CD4-positive, alpha-beta T cell (primary cell): ENCODE measurements around the gene ARHGEF17. TPM values are rescaled to one million over a fixed set of nuclear protein-coding genes. Genes with fewer than 3 reads are reported as not detected.

Experiments used
- ATAC-seq: fragments of 200-7000 bp; cut with Tn5 transposase; one replicate; pipeline ENCODE4 v1.10.0; 2022; ENCODE audit warnings: mild to moderate bottlenecking; ENCODE audit not compliant: poor library complexity
- CTCF ChIA-PET: fragments of 350-600 bp; sonication (Branson Sonifier 250); formaldehyde crosslinking; loops from one replicate; lab custom pipeline; 2021; ENCODE audit warnings: antibody characterized with exemption, inconsistent platforms; lab: Charles Lee
- POLR2A ChIA-PET: fragments of 350-600 bp; sonication (Branson Sonifier 250); formaldehyde crosslinking; loops from one replicate; lab custom pipeline; 2021; ENCODE audit warnings: antibody characterized with exemption, inconsistent platforms; lab: Charles Lee
- DNase-seq, 14 experiments: peaks; one replicate each; pipeline ENCODE4 v3.0.0-alpha.2; 2013 to 2020; ENCODE audit warnings: mixed read lengths in 2 of 14
- H3K27ac ChIP-seq, 2 donors: one replicate each; pipeline versions ENCODE4 v1.5.1 to v1.7.0; 2013; ENCODE audit warnings: low read length in 2 of 2, low read depth in 1 of 2, mild to moderate bottlenecking in 1 of 2
- H3K27me3 ChIP-seq, 2 experiments: 1 replicate in 1 of 2; 2 replicates in 1 of 2; pipeline versions ENCODE4 v1.6.1 to v1.7.0; 2013; ENCODE audit warnings: low read length in 2 of 2, control low read depth in 1 of 2, mild to moderate bottlenecking in 1 of 2, moderate library complexity in 1 of 2; ENCODE audit not compliant: insufficient read depth in 2 of 2, control insufficient read depth in 1 of 2
- H3K36me3 ChIP-seq: one replicate; pipeline ENCODE4 v1.6.1; 2013; ENCODE audit warnings: low read length, control low read depth; ENCODE audit not compliant: insufficient read depth
- H3K4me1 ChIP-seq: one replicate; pipeline ENCODE4 v1.6.1; 2013; ENCODE audit warnings: low read length, control low read depth; ENCODE audit not compliant: insufficient read depth
- H3K4me3 ChIP-seq: one replicate; pipeline ENCODE4 v1.5.1; 2013; ENCODE audit warnings: mild to moderate bottlenecking, low read length, moderate library complexity
- H3K9me3 ChIP-seq, 2 experiments: 1 replicate in 1 of 2; 2 replicates in 1 of 2; pipeline versions ENCODE4 v1.6.1 to v1.7.0; 2013; ENCODE audit warnings: low read length in 2 of 2, mild to moderate bottlenecking in 2 of 2, control low read depth in 1 of 2, moderate library complexity in 1 of 2; ENCODE audit not compliant: control insufficient read depth in 1 of 2, insufficient read depth in 1 of 2
- H3K27ac Mint-ChIP-seq: one replicate; pipeline ENCODE4 v1.8.0; 2020; ENCODE audit warnings: mixed read lengths
- H3K27me3 Mint-ChIP-seq: one replicate; pipeline ENCODE4 v1.8.0; 2021; ENCODE audit warnings: mixed read lengths
- H3K36me3 Mint-ChIP-seq: one replicate; pipeline ENCODE4 v1.8.0; 2021; ENCODE audit warnings: low read depth, mixed read lengths
- H3K4me1 Mint-ChIP-seq: one replicate; pipeline ENCODE4 v1.8.0; 2021; ENCODE audit warnings: low read depth, mixed read lengths
- H3K4me3 Mint-ChIP-seq: one replicate; pipeline ENCODE4 v1.8.0; 2020; ENCODE audit warnings: mild to moderate bottlenecking, mixed read lengths
- H3K9me3 Mint-ChIP-seq: one replicate; pipeline ENCODE4 v1.8.0; 2020; ENCODE audit warnings: mixed read lengths
- CTCF ChIP-seq: fragments of 200-600 bp; IDR thresholded peaks from one replicate; pipeline ENCODE4 v1.8.0; 2022; ENCODE audit warnings: antibody characterized with exemption, mild to moderate bottlenecking
- intact Hi-C, 2 experiments: fragments of 100-400 bp; cut with DNase I in 1 of 2; cut with micrococcal nuclease in 1 of 2; formaldehyde crosslinking; loops; one replicate each; pipeline versions ENCODE4 v1.15.1 to v1.9.0; 2023 to 2025; cut with DNase I, micrococcal nuclease
- total RNA-seq, 174 experiments: library from RNA in 2 of 174; stranded (reverse) in 2 of 174; gene quantifications; one replicate each; pipeline ENCODE4 v1.2.3 and lab custom pipeline; 2021 to 2026

The ARHGEF17 gene
- total RNA-seq, 2 experiments from 2014 or later: not detected

GRCh38 chr11:73294604-73295003 is 13.5 kb upstream of the ARHGEF17 start:
- no peak overlapping the region for H3K4me3 Mint-ChIP-seq
- H3K27me3 Mint-ChIP-seq: peaks cover 7% of the 10 kb centered on the region
- no peaks in the 10 kb centered on the region for H3K4me1 Mint-ChIP-seq
- no peaks in the 10 kb centered on the region for H3K36me3 ChIP-seq
- intact Hi-C loops: loop anchor here (2.0 to 5.0 kb wide), 2 partner anchors 40 to 43 kb away; no protein-coding TSS in a partner anchor
- H3K9me3 ChIP-seq: no peaks in the 10 kb centered on the region
- peaks cover 4% of the 10 kb centered on the region for H3K4me1 ChIP-seq
- ATAC-seq (no peak), DNase-seq (no peak)
- TF ChIP-seq CTCF: no peak
- ChIA-PET POLR2A (no interaction called here), CTCF (interaction anchor here (1.5 kb wide), 1 partner anchor 41 kb away, joined by 6 read pairs; no protein-coding TSS in a partner anchor)
- no peak overlapping the region for H3K27ac Mint-ChIP-seq
- no peak overlapping the region for H3K27ac ChIP-seq
- H3K27me3 ChIP-seq: no peaks in the 10 kb centered on the region
- H3K36me3 Mint-ChIP-seq: no peaks in the 10 kb centered on the region
- H3K9me3 Mint-ChIP-seq: no peaks in the 10 kb centered on the region
- H3K4me3 ChIP-seq: no peak overlapping the region

- H3K4me1 Mint-ChIP-seq: no peaks in the 10 kb centered on the region
- peaks cover 7% of the 10 kb centered on the region for H3K27me3 Mint-ChIP-seq
- peaks cover 3% of the 10 kb centered on the region for H3K4me1 ChIP-seq
- no peak overlapping the region for H3K4me3 Mint-ChIP-seq
- DNase-seq: peak; percentile 56 to 82 (median 68)
- ChIA-PET CTCF (interaction anchor here (1.5 kb wide), 1 partner anchor 40 kb away, joined by 6 read pairs; no protein-coding TSS in a partner anchor), POLR2A (no interaction called here)
- no peak overlapping the region for H3K27ac ChIP-seq
- no peaks in the 10 kb centered on the region for H3K27me3 ChIP-seq
- H3K27ac Mint-ChIP-seq: no peak overlapping the region
- no peaks in the 10 kb centered on the region for H3K36me3 ChIP-seq
- ATAC-seq: peak; percentile 87
- H3K9me3 Mint-ChIP-seq: no peaks in the 10 kb centered on the region
- TF ChIP-seq CTCF: peak; percentile 89
- intact Hi-C loops: loop anchor here (2.0 to 5.0 kb wide), 2 partner anchors 39 to 42 kb away; no protein-coding TSS in a partner anchor
- H3K9me3 ChIP-seq: no peaks in the 10 kb centered on the region
- no peak overlapping the region for H3K4me3 ChIP-seq
- H3K36me3 Mint-ChIP-seq: no peaks in the 10 kb centered on the region
Measured at GRCh38 chr11:73295241-73295995, 12.7 kb upstream of the ARHGEF17 start.

GRCh38 chr11:73295996-73296318 is 12.1 kb upstream of the ARHGEF17 start:
- intact Hi-C loops: loop anchor here (2.0 to 5.0 kb wide), 2 partner anchors 39 to 41 kb away; no protein-coding TSS in a partner anchor
- Histone ChIP-seq H3K4me3 (no peak overlapping the region), H3K27me3 (no peaks in the 10 kb centered on the region), H3K9me3 (no peaks in the 10 kb centered on the region), H3K4me1 (peaks cover 3% of the 10 kb centered on the region), H3K27ac (no peak overlapping the region), H3K36me3 (no peaks in the 10 kb centered on the region)
- H3K36me3 Mint-ChIP-seq: no peaks in the 10 kb centered on the region
- no peak overlapping the region for H3K4me3 Mint-ChIP-seq
- no peak for ATAC-seq
- no peaks in the 10 kb centered on the region for H3K4me1 Mint-ChIP-seq
- no peak for DNase-seq
- POLR2A ChIA-PET: no interaction called here
- CTCF ChIA-PET: no interaction called here
- peaks cover 7% of the 10 kb centered on the region for H3K27me3 Mint-ChIP-seq
- H3K9me3 Mint-ChIP-seq: no peaks in the 10 kb centered on the region
- no peak for TF ChIP-seq CTCF
- H3K27ac Mint-ChIP-seq: no peak overlapping the region
